Upper lobe of right lung (tissue), 1 donor: ENCODE measurements around the gene ZNG1F. TPM values are rescaled to one million over a fixed set of nuclear protein-coding genes. Genes with fewer than 3 reads are reported as not detected.
"Not testable (repeated sequence)": the region's sequence is repeated elsewhere in the genome, so short reads cannot be mapped to it uniquely, and the experiment has no call there.

Source experiments
- ATAC-seq: fragments of 200-7000 bp; cut with Tn5 transposase; one replicate; pipeline ENCODE4 v1.9.1; 2020; ENCODE audit warnings: mild to moderate bottlenecking, moderate library complexity
- DNase-seq: peaks from one replicate; pipeline ENCODE4 v3.0.0-alpha.2; 2020
- H3K27ac ChIP-seq: fragments of 200-600 bp; one replicate; pipeline ENCODE4 v1.8.0; 2022
- H3K27me3 ChIP-seq: fragments of 200-600 bp; one replicate; pipeline ENCODE4 v1.8.0; 2022; ENCODE audit warnings: mild to moderate bottlenecking
- H3K36me3 ChIP-seq: fragments of 200-600 bp; one replicate; pipeline ENCODE4 v1.8.0; 2022
- H3K4me1 ChIP-seq: fragments of 200-600 bp; one replicate; pipeline ENCODE4 v1.8.0; 2022
- H3K4me3 ChIP-seq: fragments of 200-600 bp; one replicate; pipeline ENCODE4 v1.8.0; 2022; ENCODE audit warnings: mild to moderate bottlenecking
- H3K9me3 ChIP-seq: fragments of 200-600 bp; one replicate; pipeline ENCODE4 v1.8.0; 2022
- CTCF ChIP-seq: fragments of 200-600 bp; IDR thresholded peaks from one replicate; pipeline ENCODE4 v1.8.0; 2022; ENCODE audit warnings: antibody characterized with exemption
- intact Hi-C: fragments of 100-400 bp; cut with DNase I; formaldehyde crosslinking; loops from one replicate; pipeline ENCODE4 v1.11.0; 2022
- microRNA-seq: library from miRNA; unstranded; fragments of <30 nt; microRNA quantifications from one replicate; pipeline ENCODE4 v1.2.0, GENCODE V29; 2020; ENCODE audit warnings: borderline microRNAs expressed
- total RNA-seq: library from RNA; stranded (reverse); fragmentation: NEBNext Ultra II Directional; extraction: Animal tissue kit (Norgen Biotek cat#: 25700); gene quantifications from one replicate; pipeline ENCODE4 v1.2.1, GENCODE V29; 2021
- donor health status: DM: no; HTN: yes; CAD: no; lungs with severe emphysema.

ZNG1F gene
- total RNA-seq, 1 donor from 2014 or later: 9.3 TPM

GRCh38 chr9:41088450-41089059, 100.6 kb downstream of the ZNG1F start:
- H3K27ac ChIP-seq, H3K27me3 ChIP-seq, H3K9me3 ChIP-seq, H3K36me3 ChIP-seq, H3K4me3 ChIP-seq, DNase-seq, H3K4me1 ChIP-seq, intact Hi-C loops: not testable (repeated sequence)
- peak; percentile 94 for ATAC-seq
- peak; percentile 51 for TF ChIP-seq CTCF

DNA sequence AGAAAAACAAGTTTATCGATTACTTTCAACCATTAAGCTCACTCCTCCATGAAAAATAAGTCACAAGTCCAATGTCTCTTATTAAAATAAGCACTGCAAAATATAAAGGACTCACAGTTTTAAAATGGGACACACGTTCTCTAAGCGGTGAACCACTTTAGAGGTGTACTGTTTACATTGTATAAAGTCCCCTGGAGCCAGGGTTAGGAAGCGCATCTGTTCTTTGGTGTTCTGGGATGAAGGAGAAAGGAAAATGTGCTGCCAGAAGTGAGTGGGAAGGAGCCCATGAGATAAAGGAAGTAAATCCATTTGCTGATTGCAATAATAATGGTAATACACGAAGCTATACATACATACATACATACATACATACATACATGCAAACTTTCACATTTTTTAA, 101.2 kb downstream of the ZNG1F start:
- ATAC-seq, H3K27me3 ChIP-seq, H3K36me3 ChIP-seq, DNase-seq, H3K27ac ChIP-seq, intact Hi-C loops, H3K9me3 ChIP-seq, H3K4me3 ChIP-seq, H3K4me1 ChIP-seq: not testable (repeated sequence)

- DNase-seq, H3K27ac ChIP-seq, H3K4me1 ChIP-seq, intact Hi-C loops, H3K27me3 ChIP-seq, H3K36me3 ChIP-seq, H3K4me3 ChIP-seq, H3K9me3 ChIP-seq: not testable (repeated sequence)
- ATAC-seq: peak; percentile 14
These were observed 101.8 kb downstream of the ZNG1F start for GRCh38 chr9:41087157-41087780.

DNA sequence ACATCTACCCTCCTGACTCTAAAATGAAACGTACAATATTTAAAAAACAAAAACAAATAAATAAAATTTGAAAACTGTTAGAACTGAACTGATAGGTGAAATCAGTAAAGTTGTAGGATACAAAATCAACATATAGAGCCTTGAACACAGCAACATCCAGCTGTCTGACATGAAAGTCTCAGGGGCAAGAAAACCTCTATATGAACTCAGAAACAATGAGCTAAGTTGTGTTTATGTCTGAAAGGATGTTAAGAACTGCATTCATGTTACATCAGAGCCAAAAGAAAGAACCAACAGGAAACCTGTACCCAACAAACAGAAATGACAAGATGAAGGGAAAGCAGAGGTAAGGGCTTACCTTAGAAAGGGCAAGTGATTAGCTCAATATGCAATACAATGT, 102.4 kb downstream of the ZNG1F start:
- DNase-seq, intact Hi-C loops, H3K36me3 ChIP-seq, H3K27me3 ChIP-seq, H3K9me3 ChIP-seq, H3K27ac ChIP-seq, ATAC-seq, H3K4me3 ChIP-seq, H3K4me1 ChIP-seq: not testable (repeated sequence)

DNA sequence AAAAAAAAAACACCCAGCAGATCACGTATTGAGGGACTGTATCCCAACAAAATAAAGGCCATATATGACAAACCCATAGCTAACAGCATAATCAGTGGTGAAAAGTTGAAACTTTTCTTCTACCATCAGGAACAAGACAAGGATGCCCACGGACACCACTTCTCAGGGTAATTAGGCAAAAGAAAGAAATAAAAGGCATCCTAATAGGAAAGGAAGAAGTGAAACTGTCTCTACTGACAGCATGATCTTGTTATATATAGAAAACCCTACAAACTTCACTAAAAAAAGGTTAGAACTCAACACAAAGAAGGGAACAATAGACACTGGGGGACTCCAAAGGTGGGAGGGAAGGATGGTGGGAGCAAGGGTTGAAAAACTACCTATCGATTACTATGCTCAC, 102.9 kb downstream of the ZNG1F start:
- intact Hi-C loops, H3K4me3 ChIP-seq, H3K27me3 ChIP-seq, ATAC-seq, H3K4me1 ChIP-seq, DNase-seq, H3K27ac ChIP-seq, H3K36me3 ChIP-seq, H3K9me3 ChIP-seq: not testable (repeated sequence)

GRCh38 chr9:41082358-41082757, 106.8 kb downstream of the ZNG1F start:
- H3K9me3 ChIP-seq, H3K36me3 ChIP-seq, DNase-seq, H3K27me3 ChIP-seq, intact Hi-C loops, H3K27ac ChIP-seq, ATAC-seq, H3K4me3 ChIP-seq, H3K4me1 ChIP-seq: not testable (repeated sequence)

Small RNA genes within 50 kb of the gene (microRNA-seq; reads per million reads assigned to microRNA genes)
- not detected for gene MIR4477A

Other genes with a start within 250 kb of the ZNG1F start
- gene FOXD4L6, start 60.6 kb downstream of the ZNG1F start, total RNA-seq: not detected